Measurements from ENCODE around the gene SRCAP. TPM values are rescaled to one million over a fixed set of nuclear protein-coding genes. Genes with fewer than 3 reads are reported as not detected.

The SRCAP gene
- total and polyA plus RNA-seq, 8 donors: 1.2 to 70.1 (median 24.6) TPM

GRCh38 chr16:30738984-30739951 lies 40.3 kb downstream of the SRCAP start:
- Histone ChIP-seq H3K9me3 (no peaks in the 10 kb centered on the region), H3K36me3 (peaks cover 61 to 85% (median 76%) of the 10 kb centered on the region in 4 donors), H3K4me1 (peaks cover 28 to 49% (median 31%) of the 10 kb centered on the region in 4 donors), H3K27ac (peak overlapping the region; percentile 34 to 89 (median 83)), H3K4me3 (no peak overlapping the region), H3K27me3 (no peaks in the 10 kb centered on the region)
- DNase-seq: no peak
- WGBS, 5 donors: 86 to 89% (median 87%) methylated on average over 28 to 37 of the region's 37 CpGs
- intact Hi-C loops (cut with DNase I; ENCODE audit: low total_unique reads): no loop called here
- TF ChIP-seq CTCF (IDR thresholded peaks at IDR 0.05) (no peak), POLR2AphosphoS5 (IDR thresholded peaks at IDR 0.05) (no peak), EP300 (IDR thresholded peaks at IDR 0.05) (no peak), POLR2A (IDR thresholded peaks at IDR 0.05) (no peak)

GRCh38 chr16:30740364-30741251 lies 41.6 kb downstream of the SRCAP start:
- peak overlapping the region; percentile 81 to 89 (median 83) for H3K27ac ChIP-seq
- WGBS, 5 donors: 17 to 47% (median 28%) methylated on average over 8 of the region's 8 CpGs
- peaks cover 28 to 55% (median 31%) of the 10 kb centered on the region in 4 donors for H3K4me1 ChIP-seq
- TF ChIP-seq EP300 (IDR thresholded peaks at IDR 0.05) (no peak), POLR2AphosphoS5 (IDR thresholded peaks at IDR 0.05) (peak in 2 of 3 donors; percentile 51 to 89)
- H3K36me3 ChIP-seq: peaks cover 54 to 85% (median 74%) of the 10 kb centered on the region in 4 donors
- peak overlapping the region in 1 of 4 donors; percentile 14 for H3K4me3 ChIP-seq
- DNase-seq: peak; percentile 95 to 96
- H3K9me3 ChIP-seq: no peaks in the 10 kb centered on the region
- H3K27me3 ChIP-seq: no peaks in the 10 kb centered on the region
- intact Hi-C loops (cut with DNase I; ENCODE audit: low total_unique reads): no loop called here

- H3K27ac ChIP-seq: peak overlapping the region; percentile 79 to 89 (median 83)
- H3K4me1 ChIP-seq: peaks cover 28 to 57% (median 31%) of the 10 kb centered on the region in 4 donors
- no peaks in the 10 kb centered on the region for H3K27me3 ChIP-seq
- intact Hi-C loops (cut with DNase I; ENCODE audit: low total_unique reads): no loop called here
- TF ChIP-seq POLR2A (IDR thresholded peaks at IDR 0.05) (no peak), CTCF (IDR thresholded peaks at IDR 0.05) (no peak), POLR2AphosphoS5 (IDR thresholded peaks at IDR 0.05) (peak in 2 of 3 donors; percentile 58 to 85)
- DNase-seq: peak; percentile 72 to 87
- H3K9me3 ChIP-seq: no peaks in the 10 kb centered on the region
- 60 to 76% (median 68%) methylated on average over 6 of the region's 6 CpGs for WGBS, 5 donors
- peaks cover 45 to 78% (median 65%) of the 10 kb centered on the region in 4 donors for H3K36me3 ChIP-seq
- no peak overlapping the region for H3K4me3 ChIP-seq
Measured at GRCh38 chr16:30741461-30741914, 42.5 kb downstream of the SRCAP start.

- TF ChIP-seq EP300 (IDR thresholded peaks at IDR 0.05) (no peak), CTCF (IDR thresholded peaks at IDR 0.05) (no peak), POLR2A (IDR thresholded peaks at IDR 0.05) (no peak), POLR2AphosphoS5 (IDR thresholded peaks at IDR 0.05) (no peak)
- peaks cover 23 to 55% (median 43%) of the 10 kb centered on the region in 4 donors for H3K36me3 ChIP-seq
- peak overlapping the region in 4 of 5 donors; percentile 26 to 62 (median 48) for H3K27ac ChIP-seq
- H3K9me3 ChIP-seq: no peaks in the 10 kb centered on the region
- H3K4me3 ChIP-seq: no peak overlapping the region
- WGBS, 5 donors: 93 to 96% (median 95%) methylated on average over 7 to 11 of the region's 11 CpGs
- no peaks in the 10 kb centered on the region for H3K27me3 ChIP-seq
- intact Hi-C loops (cut with DNase I; ENCODE audit: low total_unique reads): no loop called here
- peaks cover 35 to 71% (median 38%) of the 10 kb centered on the region in 4 donors for H3K4me1 ChIP-seq
- no peak for DNase-seq
Measured at GRCh38 chr16:30743716-30744115, 44.7 kb downstream of the SRCAP start.

All from stomach (tissue), 9 donors.